ENCODE results near the gene EHMT2.

DNA sequence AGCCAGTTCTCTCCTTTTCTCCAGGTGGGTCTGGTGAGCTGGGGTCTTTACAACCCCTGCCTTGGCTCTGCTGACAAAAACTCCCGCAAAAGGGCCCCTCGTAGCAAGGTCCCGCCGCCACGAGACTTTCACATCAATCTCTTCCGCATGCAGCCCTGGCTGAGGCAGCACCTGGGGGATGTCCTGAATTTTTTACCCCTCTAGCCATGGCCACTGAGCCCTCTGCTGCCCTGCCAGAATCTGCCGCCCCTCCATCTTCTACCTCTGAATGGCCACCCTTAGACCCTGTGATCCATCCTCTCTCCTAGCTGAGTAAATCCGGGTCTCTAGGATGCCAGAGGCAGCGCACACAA lies 47.6 kb upstream of the EHMT2 start:
- TF ChIP-seq CTCF (IDR thresholded peaks at IDR 0.05) (no peak), POLR2A (IDR thresholded peaks at IDR 0.05) (no peak)
